ENCODE measurements around the gene GPRIN2.

Gene GPRIN2

GRCh38 chr10:46553238-46554049 lies 3.0 kb downstream of the GPRIN2 start:
- no peak overlapping the region for H3K4me3 ChIP-seq (replicated peaks; ENCODE audit: low read depth, low read length)
- no peak for TF ChIP-seq CTCF (IDR thresholded peaks at IDR 0.05; ENCODE audit: low read length, missing control alignments)
- no peak for DNase-seq (ENCODE audit: low read depth)

- no peak overlapping the region for H3K4me3 ChIP-seq (replicated peaks; ENCODE audit: low read depth, low read length)
- TF ChIP-seq CTCF (IDR thresholded peaks at IDR 0.05; ENCODE audit: low read length, missing control alignments), result no peak
- no peak for DNase-seq (ENCODE audit: low read depth)
Observed at GRCh38 chr10:46552526-46553237, 3.8 kb downstream of the GPRIN2 start.

GRCh38 chr10:46551701-46552525 lies 4.5 kb downstream of the GPRIN2 start:
- no peak for TF ChIP-seq CTCF (IDR thresholded peaks at IDR 0.05; ENCODE audit: low read length, missing control alignments)
- DNase-seq (ENCODE audit: low read depth), result no peak
- no peak overlapping the region for H3K4me3 ChIP-seq (replicated peaks; ENCODE audit: low read depth, low read length)

- TF ChIP-seq CTCF (IDR thresholded peaks at IDR 0.05; ENCODE audit: low read length, missing control alignments), result no peak
- no peak for DNase-seq (ENCODE audit: low read depth)
- H3K4me3 ChIP-seq (replicated peaks; ENCODE audit: low read depth, low read length), result no peak overlapping the region
Observed at GRCh38 chr10:46550795-46551700, 5.4 kb downstream of the GPRIN2 start.

GRCh38 chr10:46550076-46550790 lies 6.2 kb downstream of the GPRIN2 start:
- no peak for TF ChIP-seq CTCF (IDR thresholded peaks at IDR 0.05; ENCODE audit: low read length, missing control alignments)
- H3K4me3 ChIP-seq (replicated peaks; ENCODE audit: low read depth, low read length), result no peak overlapping the region
- no peak for DNase-seq (ENCODE audit: low read depth)
